HG03103 (cell line): Measurements from ENCODE around the gene WDR54.
"Not testable (repeated sequence)": the region's sequence is repeated elsewhere in the genome, so short reads cannot be mapped to it uniquely, and the experiment has no call there.

Experiments used
- ATAC-seq: cut with Tn5 transposase; IDR thresholded peaks from one replicate; pipeline ENCODE4 v1.9.1; 2021; ENCODE audit warnings: low read depth; ENCODE audit not compliant: unreplicated experiment

WDR54 gene

GRCh38 chr2:74427551-74427950, 6.0 kb downstream of the WDR54 start:
- no peak for ATAC-seq

- no peak for ATAC-seq
Observed at GRCh38 chr2:74428675-74429074, 7.1 kb downstream of the WDR54 start.

GRCh38 chr2:74429487-74430451, 8.2 kb downstream of the WDR54 start:
- ATAC-seq, result no peak

GRCh38 chr2:74430502-74430901, 9.0 kb downstream of the WDR54 start:
- no peak for ATAC-seq

- no peak for ATAC-seq
Observed at GRCh38 chr2:74436111-74436805, 14.7 kb downstream of the WDR54 start.

- no peak for ATAC-seq
Observed at GRCh38 chr2:74436848-74437695, 15.5 kb downstream of the WDR54 start.

- ATAC-seq, result no peak
Observed at GRCh38 chr2:74438248-74438647, 16.7 kb downstream of the WDR54 start.

- ATAC-seq, result no peak
Observed at GRCh38 chr2:74439373-74439772, 17.8 kb downstream of the WDR54 start.

- no peak for ATAC-seq
Observed at GRCh38 chr2:74439803-74440377, 18.4 kb downstream of the WDR54 start.

- peak; percentile 63 for ATAC-seq
Observed at GRCh38 chr2:74440378-74441169, 19.0 kb downstream of the WDR54 start.

- no peak for ATAC-seq
Observed at GRCh38 chr2:74441170-74441689, 19.7 kb downstream of the WDR54 start.

GRCh38 chr2:74441690-74442482, 20.4 kb downstream of the WDR54 start, which contains the start of gene RTKN:
Gene RTKN (minus strand): TSS chr2:74441937. CDS start chr2:74441816, 121 bp downstream.
- ATAC-seq, result no peak

GRCh38 chr2:74442483-74443297, 21.2 kb downstream of the WDR54 start:
- not testable (repeated sequence) for ATAC-seq

GRCh38 chr2:74444498-74445318, 23.2 kb downstream of the WDR54 start:
- no peak for ATAC-seq

GRCh38 chr2:74447230-74447999, 25.9 kb downstream of the WDR54 start:
- ATAC-seq, result no peak

GRCh38 chr2:74448771-74449170, 27.2 kb downstream of the WDR54 start:
- ATAC-seq, result no peak
